AG09319 (cell line): Measurements from ENCODE around the gene EZR.

Experiments used
- DNase-seq: peaks from one replicate; pipeline ENCODE4 v3.0.0-alpha.2; 2010; ENCODE audit warnings: low read depth; ENCODE audit errors: extremely low read depth
- TF ChIP-seq, protein P1 (sequence below): IDR thresholded peaks from 2 replicates; pipeline ENCODE4 v1.5.1; 2011; ENCODE audit warnings: low read depth, mild to moderate bottlenecking, inconsistent platforms, low read length, moderate library complexity

EZR gene

DNA sequence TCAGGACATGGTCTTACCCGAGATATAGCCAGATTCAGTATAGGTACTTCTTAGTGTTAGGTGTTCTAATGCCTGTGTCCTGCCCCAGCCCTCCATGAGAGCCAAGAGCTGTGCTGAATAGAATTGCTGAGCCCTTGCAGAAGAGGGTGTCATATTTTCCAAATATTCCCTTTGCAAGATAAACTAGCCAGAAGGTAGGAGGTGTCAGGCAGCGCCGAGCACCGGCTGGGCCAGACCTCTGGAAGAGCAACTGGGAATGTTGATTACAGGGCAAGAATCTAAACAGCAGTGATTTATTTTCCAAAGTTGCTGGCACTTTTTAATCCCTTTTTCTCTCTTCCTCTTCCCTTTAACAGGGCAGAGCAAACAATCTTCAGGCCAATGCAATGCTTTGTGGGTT, 37.1 kb upstream of the EZR start:
- TF ChIP-seq, protein P1, sequence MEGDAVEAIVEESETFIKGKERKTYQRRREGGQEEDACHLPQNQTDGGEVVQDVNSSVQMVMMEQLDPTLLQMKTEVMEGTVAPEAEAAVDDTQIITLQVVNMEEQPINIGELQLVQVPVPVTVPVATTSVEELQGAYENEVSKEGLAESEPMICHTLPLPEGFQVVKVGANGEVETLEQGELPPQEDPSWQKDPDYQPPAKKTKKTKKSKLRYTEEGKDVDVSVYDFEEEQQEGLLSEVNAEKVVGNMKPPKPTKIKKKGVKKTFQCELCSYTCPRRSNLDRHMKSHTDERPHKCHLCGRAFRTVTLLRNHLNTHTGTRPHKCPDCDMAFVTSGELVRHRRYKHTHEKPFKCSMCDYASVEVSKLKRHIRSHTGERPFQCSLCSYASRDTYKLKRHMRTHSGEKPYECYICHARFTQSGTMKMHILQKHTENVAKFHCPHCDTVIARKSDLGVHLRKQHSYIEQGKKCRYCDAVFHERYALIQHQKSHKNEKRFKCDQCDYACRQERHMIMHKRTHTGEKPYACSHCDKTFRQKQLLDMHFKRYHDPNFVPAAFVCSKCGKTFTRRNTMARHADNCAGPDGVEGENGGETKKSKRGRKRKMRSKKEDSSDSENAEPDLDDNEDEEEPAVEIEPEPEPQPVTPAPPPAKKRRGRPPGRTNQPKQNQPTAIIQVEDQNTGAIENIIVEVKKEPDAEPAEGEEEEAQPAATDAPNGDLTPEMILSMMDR = no peak

DNA sequence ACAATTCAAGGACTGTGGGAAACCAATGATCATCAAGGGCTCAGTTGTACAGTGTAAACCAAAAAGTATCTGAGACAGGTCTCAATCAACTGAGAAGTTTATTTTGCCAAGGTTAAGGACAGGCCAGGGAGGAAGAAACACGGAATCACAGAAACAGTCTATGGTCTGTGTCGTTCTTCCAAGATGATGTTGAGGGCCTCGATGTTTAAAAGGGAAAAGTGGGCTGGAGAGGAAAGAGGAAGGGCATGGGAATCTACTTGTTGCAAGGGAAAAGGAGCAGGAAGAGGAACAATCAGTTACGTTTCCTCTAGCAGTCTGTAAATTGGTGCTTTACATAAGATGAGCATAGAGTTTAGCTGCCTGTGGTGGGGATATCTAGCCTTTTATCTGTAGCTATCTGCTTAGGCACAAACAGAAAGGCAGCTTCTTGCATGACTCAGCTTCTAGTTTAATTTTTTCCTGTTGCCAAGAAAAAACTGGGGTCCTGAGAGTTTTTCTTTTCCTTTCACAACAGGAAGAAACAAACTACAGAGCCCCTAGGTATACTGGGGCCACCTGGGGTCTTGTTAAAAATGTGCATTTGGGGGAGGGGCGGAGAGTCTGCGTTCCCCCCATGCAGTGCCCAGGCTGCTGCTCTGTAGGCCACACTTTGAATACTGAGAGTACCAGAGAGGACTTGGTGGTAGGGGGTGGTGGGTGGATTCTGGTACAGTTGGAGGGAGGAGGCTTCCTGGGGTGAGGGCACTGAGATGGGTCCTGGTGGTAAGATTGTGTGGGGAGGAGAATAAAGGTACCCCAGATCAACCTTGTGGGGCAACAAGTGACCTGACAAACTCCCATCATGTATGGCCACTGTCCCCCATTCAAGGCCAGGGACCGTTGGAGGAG, 35.3 kb upstream of the EZR start:
- TF ChIP-seq, protein P1 = no peak
- no peak for DNase-seq

More for the DNA sequence above, 37.1 kb upstream of the EZR start:
- DNase-seq = no peak

DNA sequence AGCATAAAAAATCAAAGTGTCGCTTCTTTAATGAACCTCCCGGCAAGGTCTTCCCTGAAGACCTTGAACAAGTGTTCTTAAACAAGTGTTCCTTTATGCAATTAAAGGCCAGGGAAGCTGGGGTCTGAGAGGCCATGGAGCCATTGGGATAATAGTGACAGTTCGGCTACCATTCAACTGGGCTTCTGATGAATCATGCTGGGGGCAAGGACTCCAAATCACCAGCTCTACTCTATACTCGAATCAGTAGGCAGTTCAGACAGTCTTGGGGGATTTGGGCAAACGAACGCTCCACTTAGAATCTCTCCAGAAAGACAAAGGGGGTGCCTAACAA, 34.7 kb upstream of the EZR start:
- TF ChIP-seq, protein P1 = no peak
- DNase-seq = no peak

DNA sequence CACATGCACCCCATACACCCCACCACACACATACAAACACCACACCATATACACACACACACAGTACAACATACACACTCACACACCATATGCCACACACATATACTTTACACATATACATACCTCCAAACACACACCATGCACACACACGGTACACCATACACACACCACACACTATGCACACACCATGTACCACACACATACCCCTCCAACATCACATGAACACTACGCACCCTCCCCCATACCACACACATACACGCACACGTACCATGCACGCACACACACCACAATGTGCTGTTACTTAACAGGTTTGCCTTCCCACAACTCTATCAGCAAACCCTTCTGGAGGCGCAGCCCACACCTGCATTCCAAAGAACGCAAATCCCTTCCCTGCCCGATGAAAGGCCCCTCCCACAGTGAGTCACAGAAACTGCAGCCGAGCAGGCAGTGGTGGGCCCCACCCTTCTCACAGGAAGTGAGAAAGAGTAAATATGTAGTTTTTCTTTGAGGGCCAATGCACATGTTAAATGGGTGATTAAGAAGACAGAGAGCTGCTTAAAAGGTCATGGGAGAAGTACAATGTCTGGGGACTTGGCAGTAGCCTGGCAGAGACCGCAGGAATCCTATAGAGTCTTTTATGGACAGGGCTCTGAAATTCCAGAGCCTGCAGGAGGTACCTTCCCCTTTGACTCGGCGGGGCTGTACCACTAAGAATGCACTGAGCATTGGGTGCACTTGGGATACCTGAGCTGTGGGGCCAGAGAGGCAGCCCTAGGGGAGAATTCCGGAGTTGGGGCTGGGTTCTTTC, 34.1 kb upstream of the EZR start:
- TF ChIP-seq, protein P1 = no peak

DNA sequence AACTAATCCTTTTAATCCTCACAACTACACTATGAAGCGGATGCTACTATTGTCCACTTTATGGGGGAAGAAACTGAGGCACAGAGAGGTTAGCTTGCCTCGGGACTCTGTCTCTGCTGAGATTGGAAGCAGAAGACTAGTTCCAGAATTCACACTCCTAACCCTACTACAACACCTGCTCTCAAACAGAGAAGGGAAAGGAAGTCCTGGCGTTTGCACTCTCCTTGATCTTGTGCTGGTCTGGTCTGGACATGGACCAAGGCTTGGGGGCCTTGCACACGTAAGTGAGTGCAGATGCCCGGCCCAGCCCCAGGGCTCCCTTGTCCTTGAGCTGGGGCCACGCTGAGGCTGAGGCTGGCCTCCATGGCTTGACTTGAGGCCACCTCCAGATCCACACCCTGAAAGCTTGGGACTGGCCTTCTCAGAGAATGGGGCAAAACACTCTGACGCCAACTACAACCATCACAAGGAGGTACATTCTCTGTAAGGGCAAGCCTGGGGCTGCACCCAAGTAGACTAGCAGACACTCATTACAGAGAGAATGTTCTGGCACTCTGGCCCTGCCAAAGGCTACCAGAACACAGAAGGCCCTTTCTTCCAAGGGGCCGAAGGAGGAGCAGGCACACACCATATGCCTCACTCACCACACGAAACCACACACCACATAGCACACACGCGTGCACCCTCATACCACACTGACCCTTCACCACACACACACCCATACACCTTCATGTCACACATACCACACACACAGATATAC, 33.3 kb upstream of the EZR start:
- DNase-seq = no peak
- TF ChIP-seq, protein P1 = no peak

More for the DNA sequence above, 34.1 kb upstream of the EZR start:
- no peak for DNase-seq

DNA sequence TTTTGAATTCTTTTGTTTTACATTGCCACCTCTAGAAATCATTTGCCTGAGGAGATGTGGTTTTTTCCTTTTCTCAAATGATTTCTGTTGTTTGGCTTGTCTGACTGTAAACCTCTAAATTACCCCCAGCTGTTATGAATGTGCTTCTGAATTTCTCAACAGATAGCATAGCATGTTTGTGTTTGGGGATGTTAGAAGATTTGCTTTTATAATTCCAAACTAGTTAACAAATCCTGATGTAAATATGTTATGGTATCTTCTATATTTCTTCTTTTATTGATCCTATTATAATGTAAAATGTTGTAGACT, 31.6 kb upstream of the EZR start:
- TF ChIP-seq, protein P1 = no peak
- DNase-seq = no peak
